A673 (cell line): ENCODE results near the gene PAOX. TPM values are rescaled to one million over a fixed set of nuclear protein-coding genes. Genes with fewer than 3 reads are reported as not detected.
A peak's percentile ranks its signal among the peaks of the same experiment; 100 is the strongest.

Experiments used
- BruUV-seq: library from RNA; stranded (reverse); fragments of 400-500 nt; replicated peaks from 2 replicates; lab custom pipeline; 2021; lab: Mats Ljungman, UMichigan
- CTCF ChIA-PET: fragments of 300-600 bp; sonication (Branson Sonifier 250); formaldehyde crosslinking; loops from one replicate; lab custom pipeline; 2022; ENCODE audit warnings: antibody characterized with exemption; lab: Charles Lee
- POLR2A ChIA-PET: fragments of 300-600 bp; sonication (Branson Sonifier 250); formaldehyde crosslinking; loops from one replicate; lab custom pipeline; 2022; ENCODE audit warnings: antibody characterized with exemption; ENCODE audit not compliant: low non-redundant PET; lab: Charles Lee
- DNase-seq: peaks from one replicate; pipeline ENCODE4 v3.0.0-alpha.2; 2015; ENCODE audit warnings: low spot score
- H3K27ac ChIP-seq: fragments of 200-600 bp; sonication (generic); 2 replicates; pipeline ENCODE4 v1.5.1; 2016; ENCODE audit warnings: mixed run types, low read depth, mild to moderate bottlenecking, mixed read lengths, antibody characterized with exemption, low read length; ENCODE audit not compliant: poor library complexity, severe bottlenecking
- H3K27me3 ChIP-seq: fragments of 200-600 bp; sonication (generic); replicated peaks from 2 replicates; pipeline ENCODE4 v1.6.1; 2017; ENCODE audit warnings: mixed run types, low read depth, mild to moderate bottlenecking, mixed read lengths, antibody characterized with exemption, low read length; ENCODE audit not compliant: insufficient read depth, poor library complexity
- H3K36me3 ChIP-seq: fragments of 200-600 bp; sonication (generic); 2 replicates; pipeline ENCODE4 v1.6.1; 2016; ENCODE audit warnings: mixed run types, mild to moderate bottlenecking, mixed read lengths, antibody characterized with exemption, low read length; ENCODE audit not compliant: insufficient read depth, poor library complexity, severe bottlenecking
- H3K4me1 ChIP-seq: fragments of 200-600 bp; sonication (generic); 2 replicates; pipeline ENCODE4 v1.6.1; 2017; ENCODE audit warnings: mixed run types, mild to moderate bottlenecking, mixed read lengths, antibody characterized with exemption, low read length; ENCODE audit not compliant: insufficient read depth, poor library complexity, severe bottlenecking
- H3K4me3 ChIP-seq: fragments of 200-600 bp; sonication (generic); 2 replicates; pipeline ENCODE4 v1.5.1; 2016; ENCODE audit warnings: low read depth, mixed run types, mild to moderate bottlenecking, mixed read lengths, low read length; ENCODE audit not compliant: poor library complexity, severe bottlenecking
- H3K9me3 ChIP-seq: fragments of 200-600 bp; sonication (generic); 2 replicates; pipeline ENCODE4 v1.6.1; 2016; ENCODE audit warnings: mixed run types, low read depth, mild to moderate bottlenecking, mixed read lengths, antibody characterized with exemption, low read length; ENCODE audit not compliant: poor library complexity, severe bottlenecking
- EZH2 ChIP-seq: fragments of 200-600 bp; sonication (generic); IDR thresholded peaks from 2 replicates; pipeline ENCODE4 v1.6.1; 2017; ENCODE audit warnings: borderline replicate concordance, low read depth, mild to moderate bottlenecking, mixed read lengths, antibody characterized with exemption, low read length; ENCODE audit not compliant: poor library complexity, severe bottlenecking
- intact Hi-C: fragments of 100-400 bp; cut with micrococcal nuclease; formaldehyde crosslinking; loops from one replicate; pipeline ENCODE4 v1.10.0; 2022; ENCODE audit not compliant: unreplicated experiment
- total RNA-seq: library from RNA; stranded (reverse); gene quantifications from 2 replicates; pipeline ENCODE4 v1.2.3, GENCODE V29; 2021
- TF ChIP-seq, protein P1 (sequence below): fragments of 300-800, 200-600 bp; sonication (generic); conservative IDR thresholded peaks from 2 replicates; pipeline ENCODE4 v1.5.1; 2017; ENCODE audit warnings: low read depth, mild to moderate bottlenecking, antibody characterized with exemption, low read length, moderate library complexity, mixed read lengths

PAOX gene
- total RNA-seq, 1 experiment from 2014 or later = 0.92 TPM

DNA sequence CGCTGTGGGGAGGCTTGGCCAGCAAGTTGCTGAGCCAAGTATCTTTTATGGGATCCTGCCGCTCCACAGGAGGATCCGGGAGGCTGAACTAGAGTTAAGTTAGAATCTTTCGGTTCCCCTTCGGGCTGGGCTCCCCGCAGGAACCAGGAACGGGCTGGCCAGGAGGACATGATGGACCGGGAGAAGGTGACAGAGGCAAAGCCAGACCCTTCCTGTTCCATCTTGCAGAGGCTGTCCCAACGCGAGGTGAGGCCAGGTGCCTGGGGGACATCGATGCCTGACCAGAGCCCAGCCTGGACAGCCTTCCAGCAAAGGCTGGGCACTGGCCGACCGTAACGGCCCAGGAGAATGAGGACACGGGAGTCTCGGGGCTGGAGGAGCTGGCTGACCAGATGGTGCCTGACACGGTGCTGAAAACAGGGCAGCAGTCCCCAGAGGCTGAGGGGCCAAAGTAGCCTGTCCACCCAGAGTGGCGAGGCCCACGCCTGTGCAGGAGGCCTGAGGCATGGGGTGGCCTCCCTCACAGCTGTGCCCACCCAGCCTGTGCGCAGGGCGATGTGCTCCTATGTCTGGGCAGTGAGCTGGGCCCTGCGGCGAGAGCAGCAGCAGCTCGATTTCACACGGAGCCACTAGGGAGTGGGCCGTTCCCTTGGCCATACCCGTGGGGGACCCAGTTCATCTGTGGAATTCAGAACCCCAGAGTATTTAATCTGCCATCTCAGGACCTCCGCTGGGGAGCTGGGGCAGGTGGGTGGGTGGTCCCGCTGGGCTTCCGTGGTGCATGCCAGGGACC lies 1.8 kb upstream of the PAOX start:
- ChIA-PET CTCF (no interaction called here), POLR2A (no interaction called here)
- H3K27ac ChIP-seq = no peak overlapping the region
- DNase-seq = no peak
- no peaks in the 10 kb centered on the region for H3K9me3 ChIP-seq
- TF ChIP-seq EZH2 = no peak
- TF ChIP-seq, protein P1, sequence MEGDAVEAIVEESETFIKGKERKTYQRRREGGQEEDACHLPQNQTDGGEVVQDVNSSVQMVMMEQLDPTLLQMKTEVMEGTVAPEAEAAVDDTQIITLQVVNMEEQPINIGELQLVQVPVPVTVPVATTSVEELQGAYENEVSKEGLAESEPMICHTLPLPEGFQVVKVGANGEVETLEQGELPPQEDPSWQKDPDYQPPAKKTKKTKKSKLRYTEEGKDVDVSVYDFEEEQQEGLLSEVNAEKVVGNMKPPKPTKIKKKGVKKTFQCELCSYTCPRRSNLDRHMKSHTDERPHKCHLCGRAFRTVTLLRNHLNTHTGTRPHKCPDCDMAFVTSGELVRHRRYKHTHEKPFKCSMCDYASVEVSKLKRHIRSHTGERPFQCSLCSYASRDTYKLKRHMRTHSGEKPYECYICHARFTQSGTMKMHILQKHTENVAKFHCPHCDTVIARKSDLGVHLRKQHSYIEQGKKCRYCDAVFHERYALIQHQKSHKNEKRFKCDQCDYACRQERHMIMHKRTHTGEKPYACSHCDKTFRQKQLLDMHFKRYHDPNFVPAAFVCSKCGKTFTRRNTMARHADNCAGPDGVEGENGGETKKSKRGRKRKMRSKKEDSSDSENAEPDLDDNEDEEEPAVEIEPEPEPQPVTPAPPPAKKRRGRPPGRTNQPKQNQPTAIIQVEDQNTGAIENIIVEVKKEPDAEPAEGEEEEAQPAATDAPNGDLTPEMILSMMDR = no peak
- intact Hi-C loops = no loop called here
- no peak overlapping the region for H3K4me3 ChIP-seq
- H3K36me3 ChIP-seq = no peaks in the 10 kb centered on the region
- peaks cover 5% of the 10 kb centered on the region for H3K4me1 ChIP-seq
- no TSS peak for BruUV-seq
- H3K27me3 ChIP-seq = no peaks in the 10 kb centered on the region

DNA sequence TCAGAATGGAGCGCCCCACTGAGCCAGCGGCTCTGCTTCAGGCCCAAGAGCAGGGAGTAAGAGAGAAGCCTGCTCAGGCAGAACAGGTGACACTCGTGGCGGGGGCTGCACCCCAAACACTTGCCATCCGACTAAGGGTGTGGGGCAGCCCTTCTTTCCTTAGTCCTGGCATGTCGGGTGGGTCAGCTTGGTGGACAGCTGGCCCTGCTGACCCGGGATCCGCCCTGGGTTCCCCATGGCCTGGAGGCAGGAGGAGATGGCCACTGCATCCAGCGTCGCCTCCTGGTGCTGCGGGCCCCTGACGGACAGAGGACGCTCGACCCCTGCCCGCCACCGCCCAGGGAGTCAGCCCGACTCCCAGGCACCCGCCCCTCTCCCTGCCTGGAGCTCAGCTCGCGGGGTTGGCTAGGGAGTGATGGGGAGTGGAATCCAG lies 1.2 kb upstream of the PAOX start:
- no peak for TF ChIP-seq EZH2
- TF ChIP-seq, protein P1 = no peak
- Histone ChIP-seq H3K27me3 (no peaks in the 10 kb centered on the region), H3K36me3 (no peaks in the 10 kb centered on the region), H3K4me3 (peak overlapping the region; percentile 64), H3K9me3 (no peaks in the 10 kb centered on the region), H3K27ac (no peak overlapping the region), H3K4me1 (peaks cover 5% of the 10 kb centered on the region)
- ChIA-PET CTCF (no interaction called here), POLR2A (no interaction called here)
- intact Hi-C loops = no loop called here
- no peak for DNase-seq
- no TSS peak for BruUV-seq

DNA sequence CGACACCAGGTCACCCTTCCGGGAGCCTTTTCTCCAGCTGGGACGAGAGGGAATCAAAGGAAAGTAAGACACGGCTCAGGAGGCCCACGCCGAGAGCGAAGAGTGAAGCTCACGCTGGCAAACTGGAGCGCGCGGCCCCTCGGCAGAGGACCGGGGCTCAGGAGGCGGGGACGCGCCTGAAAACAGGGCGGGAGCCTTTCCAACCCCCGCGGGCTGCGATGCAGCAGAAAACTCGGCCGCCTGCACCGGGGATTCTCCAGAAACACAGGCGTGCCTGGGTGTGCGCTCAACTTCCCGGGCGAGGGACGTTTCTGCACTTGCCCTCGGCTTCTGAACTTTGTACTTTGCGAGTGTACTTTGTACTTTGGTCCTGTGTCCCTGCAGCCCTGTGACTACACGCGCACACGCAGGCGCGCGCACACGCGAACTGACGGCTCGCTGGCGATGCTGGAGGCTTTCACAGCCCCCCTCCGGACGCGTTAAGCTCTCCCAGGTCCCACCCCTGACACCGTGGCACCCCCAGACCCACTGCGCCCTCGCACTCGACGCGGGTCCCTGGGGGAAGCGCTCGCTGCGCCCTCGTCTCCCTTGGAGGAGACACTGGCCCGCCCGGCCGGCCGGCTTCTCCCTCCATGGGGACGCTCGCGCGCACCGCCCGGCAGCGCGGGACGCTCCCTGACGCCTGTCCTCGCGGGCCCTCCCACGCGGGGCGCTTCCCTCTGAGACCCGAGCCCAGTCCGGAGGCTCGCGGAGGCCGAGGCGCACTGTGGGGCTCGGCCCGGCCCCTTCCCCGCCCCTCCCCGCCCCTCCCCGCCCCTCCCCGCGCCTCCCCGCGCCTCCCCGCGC lies 588 bp upstream of the PAOX start:
- H3K4me3 ChIP-seq = peak overlapping the region; percentile 64
- no peaks in the 10 kb centered on the region for H3K27me3 ChIP-seq
- H3K4me1 ChIP-seq = peaks cover 5% of the 10 kb centered on the region
- no peak overlapping the region for H3K27ac ChIP-seq
- DNase-seq = peak; percentile 70
- intact Hi-C loops = no loop called here
- ChIA-PET POLR2A (no interaction called here), CTCF (no interaction called here)
- no TSS peak for BruUV-seq
- H3K9me3 ChIP-seq = no peaks in the 10 kb centered on the region
- TF ChIP-seq, protein P1 = no peak
- TF ChIP-seq EZH2 = no peak
- no peaks in the 10 kb centered on the region for H3K36me3 ChIP-seq
